HG03060 (cell line): Measurements from ENCODE around the gene BBS9.
A peak's percentile ranks its signal among the peaks of the same experiment; 100 is the strongest.

Experiments
- ATAC-seq: cut with Tn5 transposase; IDR thresholded peaks from one replicate; pipeline ENCODE4 v1.9.1; 2021; ENCODE audit warnings: low read depth, moderate number of reproducible peaks; ENCODE audit not compliant: unreplicated experiment

The BBS9 gene

GRCh38 chr7:33422825-33423645 is 293.7 kb downstream of the BBS9 start:
- peak; percentile 20 for ATAC-seq

- ATAC-seq: peak; percentile 85
Measured at GRCh38 chr7:33423646-33424020, 294.3 kb downstream of the BBS9 start.

GRCh38 chr7:33425395-33425794 is 296.0 kb downstream of the BBS9 start:
- ATAC-seq: no peak

GRCh38 chr7:33425929-33426678 is 296.7 kb downstream of the BBS9 start:
- ATAC-seq: no peak

GRCh38 chr7:33428415-33428814 is 299.1 kb downstream of the BBS9 start:
- ATAC-seq: no peak

GRCh38 chr7:33431543-33431942 is 302.2 kb downstream of the BBS9 start:
- no peak for ATAC-seq

- no peak for ATAC-seq
Measured at GRCh38 chr7:33432821-33433220, 303.5 kb downstream of the BBS9 start.

GRCh38 chr7:33433357-33433756 is 304.0 kb downstream of the BBS9 start:
- no peak for ATAC-seq

- no peak for ATAC-seq
Measured at GRCh38 chr7:33444511-33444910, 315.1 kb downstream of the BBS9 start.

- no peak for ATAC-seq
Measured at GRCh38 chr7:33446551-33446950, 317.2 kb downstream of the BBS9 start.

GRCh38 chr7:33448035-33448434 is 318.7 kb downstream of the BBS9 start:
- ATAC-seq: no peak

GRCh38 chr7:33449847-33450246 is 320.5 kb downstream of the BBS9 start:
- ATAC-seq: no peak

GRCh38 chr7:33452805-33453502 is 323.6 kb downstream of the BBS9 start:
- no peak for ATAC-seq

- no peak for ATAC-seq
Measured at GRCh38 chr7:33457039-33457438, 327.7 kb downstream of the BBS9 start.

- ATAC-seq: no peak
Measured at GRCh38 chr7:33458581-33458980, 329.2 kb downstream of the BBS9 start.

GRCh38 chr7:33459340-33459751 is 330.0 kb downstream of the BBS9 start:
- ATAC-seq: no peak

GRCh38 chr7:33463131-33463530 is 333.8 kb downstream of the BBS9 start:
- ATAC-seq: no peak

GRCh38 chr7:33466203-33466602 is 336.8 kb downstream of the BBS9 start:
- no peak for ATAC-seq

GRCh38 chr7:33471636-33472242 is 342.4 kb downstream of the BBS9 start:
- no peak for ATAC-seq

- ATAC-seq: no peak
Measured at GRCh38 chr7:33472348-33473025, 343.1 kb downstream of the BBS9 start.
